ENCODE results near the gene SART3. TPM values are rescaled to one million over a fixed set of nuclear protein-coding genes. Genes with fewer than 3 reads are reported as not detected.

Gene SART3
- total and polyA plus RNA-seq, 10 of the 15 experiments (the other 5 are each of a cell fraction or from before 2014, with no cell fraction given): 8.8 to 179 (median 54.9) TPM

- TF ChIP-seq E2F8 (IDR thresholded peaks at IDR 0.05; ENCODE audit: low read depth, partially characterized antibody): peak; percentile 23
- no peak for TF ChIP-seq NFIC (IDR thresholded peaks at IDR 0.05; ENCODE audit: low read depth, low read length)
- peak; percentile 39 for TF ChIP-seq MEF2B (IDR thresholded peaks at IDR 0.05; ENCODE audit: partially characterized antibody, poor library complexity, severe bottlenecking)
- TF ChIP-seq ZNF274 (IDR thresholded peaks at IDR 0.05; ENCODE audit: insufficient read depth, insufficient read length): no peak
- peak; percentile 40; the same call in 1 of the 2 replicates for TF ChIP-seq NKRF (conservative IDR thresholded peaks at IDR 0.05)
- TF ChIP-seq CHD2 (IDR thresholded peaks at IDR 0.05; ENCODE audit: borderline replicate concordance, low read depth, low read length): peak; percentile 78
- no peak for TF ChIP-seq MTA3 (IDR thresholded peaks at IDR 0.05; ENCODE audit: borderline replicate concordance, low read length)
- 0 out of 2 replicates have a peak, but pooled peaks have one; percentile 92 for TF ChIP-seq WRNIP1 (IDR thresholded peaks at IDR 0.05; ENCODE audit: borderline replicate concordance, low read depth, low read length)
- TF ChIP-seq BACH1 (IDR thresholded peaks at IDR 0.05; ENCODE audit: borderline replicate concordance): peak; percentile 34; the same call in 1 of the 2 replicates
- TF ChIP-seq IKZF2 (IDR thresholded peaks at IDR 0.05): peak; percentile 39 to 61; a peak in 2 of 4 replicates
- TF ChIP-seq LARP7 (IDR thresholded peaks at IDR 0.05): peak; percentile 34; the same call in 1 of the 2 replicates
- no peak for TF ChIP-seq JUNB (IDR thresholded peaks at IDR 0.05)
- peak; percentile 92 for TF ChIP-seq SMARCA5 (IDR thresholded peaks at IDR 0.05)
- no peak for TF ChIP-seq PAX8 (IDR thresholded peaks at IDR 0.05)
- no peak for TF ChIP-seq PBX3 (IDR thresholded peaks at IDR 0.05; ENCODE audit: insufficient replicate concordance, low read depth, low read length)
- peak; percentile 37; the same call in 1 of the 2 replicates for TF ChIP-seq JUND (IDR thresholded peaks at IDR 0.05; ENCODE audit: low read depth, low read length)
- no peak for TF ChIP-seq ZNF622 (IDR thresholded peaks at IDR 0.05)
- no peak for TF ChIP-seq RELB (IDR thresholded peaks at IDR 0.05; ENCODE audit: low read depth)
- peak; percentile 47; the same call in 1 of the 2 replicates for TF ChIP-seq ZNF24 (IDR thresholded peaks at IDR 0.05)
- peak; percentile 61; the same call in 1 of the 2 replicates for TF ChIP-seq MAX (IDR thresholded peaks at IDR 0.05; ENCODE audit: low read depth, low read length)
- peak; percentile 53 for TF ChIP-seq IKZF1 (conservative IDR thresholded peaks at IDR 0.05)
Observed at GRCh38 chr12:108563136-108563803, 2.3 kb upstream of the SART3 start (continued).

Measured in GM12878 (cell line).